A673 (cell line): ENCODE results near the gene GABRR2. TPM values are rescaled to one million over a fixed set of nuclear protein-coding genes. Genes with fewer than 3 reads are reported as not detected.

Experiments used
- BruUV-seq: library from RNA; stranded (reverse); fragments of 400-500 nt; replicated peaks from 2 replicates; lab custom pipeline; 2021; lab: Mats Ljungman, UMichigan
- CTCF ChIA-PET: fragments of 300-600 bp; sonication (Branson Sonifier 250); formaldehyde crosslinking; loops from one replicate; lab custom pipeline; 2022; ENCODE audit warnings: antibody characterized with exemption; lab: Charles Lee
- POLR2A ChIA-PET: fragments of 300-600 bp; sonication (Branson Sonifier 250); formaldehyde crosslinking; loops from one replicate; lab custom pipeline; 2022; ENCODE audit warnings: antibody characterized with exemption; ENCODE audit not compliant: low non-redundant PET; lab: Charles Lee
- DNase-seq: peaks from one replicate; pipeline ENCODE4 v3.0.0-alpha.2; 2015; ENCODE audit warnings: low spot score
- H3K27ac ChIP-seq: fragments of 200-600 bp; sonication (generic); 2 replicates; pipeline ENCODE4 v1.5.1; 2016; ENCODE audit warnings: mixed run types, low read depth, mild to moderate bottlenecking, mixed read lengths, antibody characterized with exemption, low read length; ENCODE audit not compliant: poor library complexity, severe bottlenecking
- H3K27me3 ChIP-seq: fragments of 200-600 bp; sonication (generic); replicated peaks from 2 replicates; pipeline ENCODE4 v1.6.1; 2017; ENCODE audit warnings: mixed run types, low read depth, mild to moderate bottlenecking, mixed read lengths, antibody characterized with exemption, low read length; ENCODE audit not compliant: insufficient read depth, poor library complexity
- H3K36me3 ChIP-seq: fragments of 200-600 bp; sonication (generic); 2 replicates; pipeline ENCODE4 v1.6.1; 2016; ENCODE audit warnings: mixed run types, mild to moderate bottlenecking, mixed read lengths, antibody characterized with exemption, low read length; ENCODE audit not compliant: insufficient read depth, poor library complexity, severe bottlenecking
- H3K4me1 ChIP-seq: fragments of 200-600 bp; sonication (generic); 2 replicates; pipeline ENCODE4 v1.6.1; 2017; ENCODE audit warnings: mixed run types, mild to moderate bottlenecking, mixed read lengths, antibody characterized with exemption, low read length; ENCODE audit not compliant: insufficient read depth, poor library complexity, severe bottlenecking
- H3K4me3 ChIP-seq: fragments of 200-600 bp; sonication (generic); 2 replicates; pipeline ENCODE4 v1.5.1; 2016; ENCODE audit warnings: low read depth, mixed run types, mild to moderate bottlenecking, mixed read lengths, low read length; ENCODE audit not compliant: poor library complexity, severe bottlenecking
- H3K9me3 ChIP-seq: fragments of 200-600 bp; sonication (generic); 2 replicates; pipeline ENCODE4 v1.6.1; 2016; ENCODE audit warnings: mixed run types, low read depth, mild to moderate bottlenecking, mixed read lengths, antibody characterized with exemption, low read length; ENCODE audit not compliant: poor library complexity, severe bottlenecking
- CTCF ChIP-seq: fragments of 300-800, 200-600 bp; sonication (generic); conservative IDR thresholded peaks from 2 replicates; pipeline ENCODE4 v1.5.1; 2017; ENCODE audit warnings: low read depth, mild to moderate bottlenecking, antibody characterized with exemption, low read length, moderate library complexity, mixed read lengths
- EZH2 ChIP-seq: fragments of 200-600 bp; sonication (generic); IDR thresholded peaks from 2 replicates; pipeline ENCODE4 v1.6.1; 2017; ENCODE audit warnings: borderline replicate concordance, low read depth, mild to moderate bottlenecking, mixed read lengths, antibody characterized with exemption, low read length; ENCODE audit not compliant: poor library complexity, severe bottlenecking
- intact Hi-C: fragments of 100-400 bp; cut with micrococcal nuclease; formaldehyde crosslinking; loops from one replicate; pipeline ENCODE4 v1.10.0; 2022; ENCODE audit not compliant: unreplicated experiment
- total RNA-seq: library from RNA; stranded (reverse); gene quantifications from 2 replicates; pipeline ENCODE4 v1.2.3, GENCODE V29; 2021

The GABRR2 gene
- total RNA-seq, 1 experiment from 2014 or later, result 0.67 TPM

GRCh38 chr6:89244241-89244985, 70.7 kb downstream of the GABRR2 start:
- DNase-seq, result no peak
- ChIA-PET CTCF (no interaction called here), POLR2A (no interaction called here)
- H3K36me3 ChIP-seq, result no peaks in the 10 kb centered on the region
- BruUV-seq, result no TSS peak
- TF ChIP-seq CTCF, result no peak
- no peaks in the 10 kb centered on the region for H3K27me3 ChIP-seq
- H3K9me3 ChIP-seq, result no peaks in the 10 kb centered on the region
- peaks cover 29% of the 10 kb centered on the region for H3K4me1 ChIP-seq
- no peak overlapping the region for H3K4me3 ChIP-seq
- intact Hi-C loops, result loop anchor here (5.0 kb wide), 2 partner anchors 97 to 162 kb away; partner anchors contain the start of genes PM20D2 and PNRC1
- peak overlapping the region; percentile 63 for H3K27ac ChIP-seq

DNA sequence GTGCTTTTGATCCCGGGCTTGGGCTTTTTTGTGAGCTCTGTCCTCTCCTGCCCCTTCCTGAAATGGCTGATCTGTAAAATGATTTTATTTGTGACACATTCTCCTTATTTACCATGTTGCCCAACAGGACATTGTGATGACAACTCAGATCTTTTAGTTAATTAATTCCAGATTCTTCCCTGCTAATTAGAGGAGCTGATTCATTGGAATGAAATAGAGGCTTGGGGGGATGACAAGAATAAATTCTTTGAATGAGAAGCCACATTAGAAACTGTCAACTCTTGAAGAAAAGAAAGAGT, 71.8 kb downstream of the GABRR2 start:
- peak; percentile 56 for DNase-seq
- Histone ChIP-seq H3K9me3 (no peaks in the 10 kb centered on the region), H3K36me3 (no peaks in the 10 kb centered on the region), H3K4me3 (no peak overlapping the region), H3K27me3 (no peaks in the 10 kb centered on the region), H3K27ac (peak overlapping the region; percentile 63), H3K4me1 (peaks cover 37% of the 10 kb centered on the region)
- ChIA-PET POLR2A (interaction anchor here (0.5 kb wide), 1 partner anchor 42 kb away, joined by 8 read pairs; no protein-coding TSS in a partner anchor), CTCF (interaction anchor here (1.0 kb wide), 1 partner anchor 261 kb away, joined by 4 read pairs; no protein-coding TSS in a partner anchor)
- intact Hi-C loops, result loop anchor here (5.0 kb wide), 2 partner anchors 96 to 161 kb away; partner anchors contain the start of genes PM20D2 and PNRC1
- no TSS peak for BruUV-seq
- no peak for TF ChIP-seq EZH2
- no peak for TF ChIP-seq CTCF

GRCh38 chr6:89242574-89243330, 72.3 kb downstream of the GABRR2 start:
- ChIA-PET POLR2A (interaction anchor here (0.5 kb wide), 1 partner anchor 41 kb away, joined by 8 read pairs; no protein-coding TSS in a partner anchor), CTCF (interaction anchor here (0.5 to 1.0 kb wide), 6 partner anchors 26 to 260 kb away, joined by 3 to 7 read pairs (median 4); no protein-coding TSS in a partner anchor)
- Histone ChIP-seq H3K27me3 (no peaks in the 10 kb centered on the region), H3K4me3 (no peak overlapping the region), H3K4me1 (peaks cover 37% of the 10 kb centered on the region), H3K27ac (peak overlapping the region; percentile 63), H3K9me3 (no peaks in the 10 kb centered on the region), H3K36me3 (no peaks in the 10 kb centered on the region)
- peak; percentile 68 for TF ChIP-seq CTCF
- TF ChIP-seq EZH2, result no peak
- BruUV-seq, result no TSS peak
- peak; percentile 91 for DNase-seq
- intact Hi-C loops, result loop anchor here (1.0 to 5.0 kb wide), 4 partner anchors 95 to 260 kb away; partner anchors contain the start of genes PM20D2 and PNRC1
